Astrocyte (in vitro differentiated cells and primary cell): ENCODE measurements around the gene CLTCL1. TPM values are rescaled to one million over a fixed set of nuclear protein-coding genes. Genes with fewer than 3 reads are reported as not detected.

Source experiments
- total RNA-seq: library from RNA; stranded (reverse); gene quantifications from 2 replicates; pipeline ENCODE4 v1.2.1, GENCODE V29; 2021

CLTCL1 gene
- total RNA-seq, 1 donor from 2014 or later: 54.4 TPM

Other genes starting within 250 kb of the CLTCL1 start
- 48.4 and 49.4 TPM in 2 replicates for gene DGCR2, start 169.3 kb downstream of the CLTCL1 start, total RNA-seq
- gene TSSK2, start 160.4 kb downstream of the CLTCL1 start, total RNA-seq: not detected in 2 replicates
- gene ESS2, start 147.1 kb downstream of the CLTCL1 start, total RNA-seq: 16.0 and 16.1 TPM in 2 replicates
- gene GSC2, start 141.4 kb downstream of the CLTCL1 start, total RNA-seq: not detected in 2 replicates
- gene SLC25A1, start 113.0 kb downstream of the CLTCL1 start, total RNA-seq: 84.5 and 97.9 TPM in 2 replicates
- gene HIRA, start 140.0 kb upstream of the CLTCL1 start, total RNA-seq: 31.1 and 31.4 TPM in 2 replicates
- gene MRPL40, start 140.8 kb upstream of the CLTCL1 start, total RNA-seq: 34.7 and 36.9 TPM in 2 replicates
- gene C22orf39, start 156.0 kb upstream of the CLTCL1 start, total RNA-seq: 11.9 and 14.5 TPM in 2 replicates
- 92.7 and 105 TPM in 2 replicates for gene UFD1, start 187.5 kb upstream of the CLTCL1 start, total RNA-seq
- 1.3 and 2.1 TPM in 2 replicates for gene CDC45, start 188.2 kb upstream of the CLTCL1 start, total RNA-seq
- not detected in 2 replicates for gene CLDN5, start 232.7 kb upstream of the CLTCL1 start, total RNA-seq